Measurements from ENCODE around the gene MYEOV.

- no peak for TF ChIP-seq CTCF (IDR thresholded peaks at IDR 0.05 in 2 of 3, conservative IDR thresholded peaks at IDR 0.05 in 1 of 3; ENCODE audit: insufficient read depth in 2 of 3, low read depth in 1 of 3, low read length in 3 of 3)
- TF ChIP-seq CBX2 (IDR thresholded peaks at IDR 0.05; ENCODE audit: insufficient read depth, low read length, poor library complexity, severe bottlenecking) = no peak
- no peak for TF ChIP-seq CHD1 (IDR thresholded peaks at IDR 0.05; ENCODE audit: low read length)
Measured at GRCh38 chr11:69320756-69321741, 27.1 kb downstream of the MYEOV start.

All from K562 (cell line).